Brain microvascular endothelial cell (primary cell): ENCODE measurements around the gene HOXA5.

Experiments
- DNase-seq: peaks from one replicate; pipeline ENCODE4 v3.0.0-alpha.2; 2020
- H3K27ac ChIP-seq: fragments of 250-450 bp; sonication (Bioruptor Pico); 2 replicates; pipeline ENCODE4 v1.5.1; 2020; ENCODE audit warnings: mild to moderate bottlenecking, moderate library complexity
- H3K27me3 ChIP-seq: fragments of 250-450 bp; sonication (Bioruptor Pico); replicated peaks from 2 replicates; pipeline ENCODE4 v1.5.1; 2020; ENCODE audit warnings: mild to moderate bottlenecking
- H3K36me3 ChIP-seq: fragments of 250-450 bp; sonication (Bioruptor Pico); replicated peaks from 2 replicates; pipeline ENCODE4 v1.5.1; 2020; ENCODE audit warnings: mild to moderate bottlenecking
- H3K4me3 ChIP-seq: 2 replicates; pipeline ENCODE4 v1.5.1; 2011; ENCODE audit warnings: low read depth, mild to moderate bottlenecking, control low read depth, low read length, moderate library complexity
- CTCF ChIP-seq: IDR thresholded peaks from 2 replicates; pipeline ENCODE4 v1.5.1; 2011; ENCODE audit warnings: low read depth, mild to moderate bottlenecking, moderate library complexity, low read length, control low read depth, inconsistent platforms; ENCODE audit errors: missing control alignments
- in situ Hi-C: cut with HindIII; loops from 2 replicates; pipeline ENCODE4 v1.10.0; 2017; ENCODE audit warnings: low sequenced_read_pairs, low pct_ligation_motif_present

HOXA5 gene

GRCh38 chr7:27167916-27168264 is 24.4 kb upstream of the HOXA5 start:
- TF ChIP-seq CTCF, result no peak
- Histone ChIP-seq H3K27me3 (peaks cover 98% of the 10 kb centered on the region), H3K4me3 (no peak overlapping the region), H3K27ac (no peak overlapping the region), H3K36me3 (no peaks in the 10 kb centered on the region)
- in situ Hi-C loops, result loop anchor here (10.0 kb wide), 1 partner anchor 793 kb away; no protein-coding TSS in a partner anchor
- no peak for DNase-seq

DNA sequence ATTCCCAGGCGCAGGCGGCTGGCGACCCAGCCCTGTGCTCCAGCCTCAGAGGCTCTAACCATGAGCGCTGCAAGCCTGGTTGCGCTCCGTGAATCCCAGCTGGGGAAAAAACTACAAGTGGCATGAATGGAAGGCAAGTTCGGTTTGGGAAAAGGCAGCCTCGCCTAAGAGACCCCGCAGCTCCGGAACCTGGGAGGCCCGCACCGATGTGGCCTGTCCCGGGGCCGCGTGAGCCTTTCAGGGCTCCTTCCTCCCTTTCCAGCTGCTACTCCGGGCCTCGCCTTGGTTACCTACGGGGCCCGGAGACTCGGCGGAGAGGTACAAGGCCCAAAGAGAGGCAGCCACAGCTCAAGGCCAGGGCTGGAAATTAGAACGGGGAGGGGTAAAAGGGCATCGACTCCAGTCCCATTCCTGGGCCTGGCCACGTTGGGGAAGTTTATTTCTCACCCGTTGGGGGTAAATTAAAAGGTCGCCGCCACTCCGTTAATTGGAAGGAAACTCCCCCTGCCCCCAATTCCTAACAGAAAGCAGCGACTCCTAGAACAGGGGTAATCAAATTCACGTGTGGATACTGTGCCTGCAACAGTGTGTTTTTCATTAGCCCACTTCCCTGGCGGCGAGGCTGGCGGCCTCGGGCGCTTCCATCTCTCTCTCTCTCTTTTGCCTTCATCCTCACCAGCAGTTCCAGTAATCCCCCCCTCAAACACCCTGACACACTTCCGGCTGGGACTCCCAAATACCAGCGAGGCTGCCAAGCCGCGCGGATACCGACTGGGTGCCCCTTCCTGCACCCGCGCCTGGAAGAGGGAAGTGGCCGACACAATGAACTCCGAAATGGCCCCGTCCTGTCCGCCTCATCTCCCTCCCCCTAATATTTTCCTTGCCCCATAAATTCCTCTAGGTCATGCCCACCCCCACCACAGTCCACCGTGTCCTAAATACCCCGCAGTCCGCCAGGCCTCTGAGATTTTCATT is 23.3 kb upstream of the HOXA5 start:
- peaks cover 98% of the 10 kb centered on the region for H3K27me3 ChIP-seq
- TF ChIP-seq CTCF, result no peak
- in situ Hi-C loops, result loop anchor here (10.0 kb wide), 1 partner anchor 792 kb away; no protein-coding TSS in a partner anchor
- no peak overlapping the region for H3K27ac ChIP-seq
- no peaks in the 10 kb centered on the region for H3K36me3 ChIP-seq
- DNase-seq, result no peak
- H3K4me3 ChIP-seq, result no peak overlapping the region

DNA sequence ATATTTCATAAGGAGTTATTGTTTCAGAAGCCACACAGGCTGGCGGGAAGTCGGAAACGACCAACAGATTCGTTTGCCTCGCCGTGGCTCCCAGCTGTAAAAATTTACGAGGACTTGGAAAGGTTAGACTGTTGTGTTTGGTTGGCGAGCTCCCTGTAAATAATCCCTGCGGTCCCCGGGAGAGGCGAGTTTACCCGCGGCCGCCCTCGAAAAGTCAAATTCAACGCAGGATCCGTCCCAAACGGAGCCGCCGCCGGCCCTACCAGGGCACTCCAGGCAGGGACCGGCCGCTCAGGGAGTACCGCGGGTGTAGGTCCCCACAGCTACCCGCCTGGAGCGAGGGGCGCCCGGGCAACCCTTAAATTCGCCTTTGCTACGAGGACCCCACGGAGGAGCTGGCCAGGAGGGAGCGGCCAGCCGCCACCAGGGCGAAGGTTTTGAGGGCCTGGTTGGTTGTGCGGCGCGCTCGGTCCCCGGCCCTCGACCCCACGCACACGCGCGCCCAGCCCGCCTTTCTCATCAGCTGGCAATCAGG is 22.6 kb upstream of the HOXA5 start:
- no peaks in the 10 kb centered on the region for H3K36me3 ChIP-seq
- DNase-seq, result no peak
- TF ChIP-seq CTCF, result no peak
- in situ Hi-C loops, result loop anchor here (10.0 kb wide), 1 partner anchor 791 kb away; no protein-coding TSS in a partner anchor
- no peak overlapping the region for H3K27ac ChIP-seq
- H3K4me3 ChIP-seq, result no peak overlapping the region
- peaks cover 95% of the 10 kb centered on the region for H3K27me3 ChIP-seq

- TF ChIP-seq CTCF, result no peak
- H3K27ac ChIP-seq, result no peak within 1 kb of the TSS
- peaks cover 94% of the 10 kb centered on the region for H3K27me3 ChIP-seq
- no peaks in the 10 kb centered on the region for H3K36me3 ChIP-seq
- DNase-seq, result no peak
- in situ Hi-C loops, result loop anchor here (10.0 kb wide), 1 partner anchor 791 kb away; no protein-coding TSS in a partner anchor
- H3K4me3 ChIP-seq, result no peak within 1 kb of the TSS
Observed at GRCh38 chr7:27165089-27165995, 21.9 kb upstream of the HOXA5 start, which contains the start of gene HOXA9. TSS of gene HOXA9 (minus strand) at chr7:27165537. CDS start at chr7:27165457, 80 bp downstream.

DNA sequence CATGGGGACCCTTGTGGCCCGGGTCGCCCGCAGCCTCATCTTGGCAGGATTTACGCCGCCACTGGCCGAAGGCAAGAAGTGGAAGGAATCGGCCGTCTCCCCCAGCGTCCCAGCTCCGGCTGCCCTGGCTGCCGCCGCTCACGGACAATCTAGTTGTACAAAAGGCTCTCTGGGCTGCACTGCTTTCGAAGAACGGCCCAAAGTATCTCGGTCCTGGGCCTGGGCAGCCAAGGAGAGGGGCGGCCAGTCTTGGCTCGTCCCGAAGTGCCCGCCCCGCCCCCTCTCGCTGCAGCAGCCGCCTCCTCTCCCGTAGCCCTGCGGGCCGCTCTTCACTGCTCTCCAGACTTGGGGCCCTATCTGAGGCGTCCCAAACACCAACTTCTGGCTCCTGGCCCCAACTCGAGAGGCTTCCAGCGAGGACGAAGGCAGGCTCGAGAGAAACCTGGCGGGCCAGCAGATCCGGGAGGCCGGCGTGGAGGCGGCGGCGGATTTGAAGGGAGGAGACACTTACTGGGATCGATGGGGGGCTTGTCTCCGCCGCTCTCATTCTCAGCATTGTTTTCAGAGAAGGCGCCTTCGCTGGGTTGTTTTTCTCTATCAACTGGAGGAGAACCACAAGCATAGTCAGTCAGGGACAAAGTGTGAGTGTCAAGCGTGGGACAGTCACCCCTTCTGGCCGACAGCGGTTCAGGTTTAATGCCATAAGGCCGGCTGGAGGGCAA is 21.0 kb upstream of the HOXA5 start:
- H3K27ac ChIP-seq, result no peak overlapping the region
- TF ChIP-seq CTCF, result no peak
- in situ Hi-C loops, result loop anchor here (10.0 kb wide), 1 partner anchor 790 kb away; no protein-coding TSS in a partner anchor
- no peak for DNase-seq
- peaks cover 96% of the 10 kb centered on the region for H3K27me3 ChIP-seq
- no peaks in the 10 kb centered on the region for H3K36me3 ChIP-seq
- H3K4me3 ChIP-seq, result no peak overlapping the region
